Aorta (tissue), 5 donors: ENCODE results near the gene GPR135. TPM values are rescaled to one million over a fixed set of nuclear protein-coding genes. Genes with fewer than 3 reads are reported as not detected.
A peak's percentile ranks its signal among the peaks of the same experiment; 100 is the strongest.

Source experiments
- ATAC-seq: fragments of 200-7000 bp; cut with Tn5 transposase; one replicate; pipeline ENCODE4 v1.9.1; 2022; ENCODE audit warnings: moderate library complexity; ENCODE audit not compliant: low FRiP score
- DNase-seq, 2 donors: peaks; one replicate each; pipeline ENCODE4 v3.0.0-alpha.2; 2020
- H3K27ac ChIP-seq, 2 donors: one replicate each; pipeline ENCODE4 v1.5.1; 2013; ENCODE audit warnings: low read length in 2 of 2, mild to moderate bottlenecking in 2 of 2, moderate library complexity in 2 of 2, control low read depth in 1 of 2, inconsistent platforms in 1 of 2, low read depth in 1 of 2
- H3K27me3 ChIP-seq, 2 donors: one replicate each; pipeline ENCODE4 v1.6.1; 2013; ENCODE audit warnings: control low read depth in 1 of 2, low read length in 1 of 2, mild to moderate bottlenecking in 1 of 2, moderate library complexity in 1 of 2; ENCODE audit not compliant: insufficient read depth in 2 of 2, control insufficient read depth in 1 of 2
- H3K36me3 ChIP-seq, 2 donors: one replicate each; pipeline ENCODE4 v1.6.1; 2013; ENCODE audit warnings: control low read depth in 1 of 2, low read length in 1 of 2, mild to moderate bottlenecking in 1 of 2; ENCODE audit not compliant: insufficient read depth in 2 of 2, control insufficient read depth in 1 of 2
- H3K4me1 ChIP-seq, 2 donors: one replicate each; pipeline ENCODE4 v1.6.1; 2013; ENCODE audit warnings: low read length in 2 of 2, control low read depth in 1 of 2, mild to moderate bottlenecking in 1 of 2, moderate library complexity in 1 of 2; ENCODE audit not compliant: insufficient read depth in 2 of 2, control insufficient read depth in 1 of 2
- H3K4me3 ChIP-seq, 2 donors: one replicate each; pipeline ENCODE4 v1.5.1; 2013; ENCODE audit warnings: low read length in 2 of 2, control low read depth in 1 of 2, mild to moderate bottlenecking in 1 of 2
- H3K9me3 ChIP-seq: one replicate; pipeline ENCODE4 v1.6.1; 2013; ENCODE audit warnings: mild to moderate bottlenecking, low read length; ENCODE audit not compliant: control insufficient read depth
- WGBS, 2 donors: extraction: QIAGEN DNeasy Blood & Tissue Kit; methylation state at CpG; one replicate each; pipeline ENCODE4 v1.1.7; 2013; 5-methylcytosine and 5-hydroxymethylcytosine counted together
- intact Hi-C, 2 donors: fragments of 100-400 bp; cut with DNase I; formaldehyde crosslinking; loops; one replicate each; pipeline versions ENCODE4 v1.14.2 to v1.15.0; 2022
- polyA plus RNA-seq, 2 donors: library from polyadenylated mRNA; stranded (reverse); fragments of 200-250 nt; gene quantifications; one replicate each; pipeline ENCODE4 v1.2.3, GENCODE V29; 2013
- total RNA-seq, 2 donors: library from RNA; stranded (reverse); fragmentation: NEBNext Ultra II Directional; extraction: Animal tissue kit (Norgen Biotek cat#: 25700); gene quantifications; one replicate each; pipeline ENCODE4 v1.2.1, GENCODE V29; 2021
- donor health status: healthy with polysubstance abuse.
- donor health status: Bipolar disorder and iron deficiency.
- donor health status: DM: no; HTN: no; CAD: no.
- donor health status: DM: no; HTN: no; CAD: no.
- donor health status: DM: yes; HTN: yes; CAD: no.

GPR135 gene
- total and polyA plus RNA-seq, 4 donors: 0.50 to 9.0 (median 5.6) TPM

DNA sequence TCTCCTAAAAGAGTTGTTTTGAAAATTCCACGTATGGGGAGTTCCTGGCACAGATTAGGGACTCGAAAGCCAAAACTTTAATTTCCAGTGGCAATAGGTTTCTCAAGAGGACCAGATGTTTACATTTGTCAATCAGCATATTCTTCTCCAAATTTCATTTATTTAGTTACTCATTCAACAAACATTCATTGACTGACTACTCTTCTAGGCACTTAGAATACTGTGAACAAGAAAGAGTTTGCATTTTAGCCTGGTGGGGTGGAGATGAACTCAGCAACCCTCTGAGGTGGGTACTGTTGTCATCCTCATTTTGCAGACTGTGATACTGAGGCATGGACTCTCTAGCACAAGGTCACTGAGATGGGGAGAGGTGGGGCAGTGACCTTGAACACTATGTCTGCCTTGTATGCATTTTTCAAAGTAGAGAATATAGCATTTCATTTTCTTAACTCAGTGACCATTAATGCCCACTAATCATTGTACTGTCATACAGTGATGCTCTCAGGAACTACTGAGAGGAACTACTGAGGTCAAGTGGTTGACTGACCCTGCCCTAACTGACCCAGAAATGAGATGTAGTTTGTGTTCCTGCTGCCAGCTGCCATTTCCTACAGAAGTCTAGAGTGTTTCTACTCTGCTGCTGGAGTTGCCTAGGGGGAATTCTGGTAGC lies 16.8 kb upstream of the GPR135 start:
- Histone ChIP-seq H3K36me3 (no peaks in the 10 kb centered on the region), H3K27me3 (no peaks in the 10 kb centered on the region), H3K9me3 (no peaks in the 10 kb centered on the region), H3K4me1 (no peaks in the 10 kb centered on the region), H3K27ac (peak overlapping the region; percentile 61 to 89), H3K4me3 (peak overlapping the region in 1 of 2 donors; percentile 16)
- no peak for DNase-seq
- 11 to 14% methylated on average over 2 of the region's 2 CpGs for WGBS, 2 donors
- ATAC-seq: no peak
- intact Hi-C loops: loop anchor here (2.0 to 10.0 kb wide), 3 partner anchors 15 to 203 kb away; no protein-coding TSS in a partner anchor

DNA sequence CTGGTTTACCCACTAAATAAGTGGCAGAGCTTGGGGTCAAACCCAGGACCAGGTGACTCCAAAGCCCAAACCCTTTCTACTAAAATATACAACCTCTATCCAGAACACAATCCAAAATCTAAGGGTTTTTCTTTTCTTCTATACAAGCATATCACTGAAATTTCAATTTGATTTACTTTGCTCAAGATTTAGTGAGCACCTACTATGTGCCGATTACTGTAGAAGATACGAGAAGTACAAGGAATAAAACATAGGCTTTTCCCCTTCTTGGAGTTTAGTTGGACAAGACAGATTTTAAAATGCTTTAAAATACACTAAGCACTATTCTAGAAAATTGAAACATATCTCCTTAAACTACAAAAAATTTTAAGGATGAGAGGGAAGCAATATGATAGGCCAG lies 16.2 kb upstream of the GPR135 start:
- no peak overlapping the region for H3K4me3 ChIP-seq

DNA sequence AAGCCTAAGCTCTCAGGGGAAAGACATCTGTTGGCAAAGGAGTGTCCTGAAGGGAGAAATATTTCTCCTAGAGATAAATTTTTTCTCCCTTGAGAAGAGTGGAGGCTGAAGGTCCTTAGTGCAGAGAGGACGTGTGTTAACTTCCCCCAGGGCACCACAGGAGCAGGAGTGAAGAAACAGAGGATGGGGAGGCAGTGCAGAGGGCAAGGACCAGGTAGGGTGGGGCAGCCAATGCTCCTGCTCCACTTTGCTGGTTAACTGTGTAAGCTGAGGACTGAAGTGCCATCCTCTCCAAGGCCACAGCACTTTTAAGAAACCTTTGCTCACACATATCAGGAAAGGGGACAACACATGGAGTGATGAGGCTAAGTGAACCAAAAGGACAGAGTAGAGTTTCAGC lies 15.0 kb upstream of the GPR135 start:
- peaks cover 0 to 2% of the 10 kb centered on the region in 2 donors for H3K36me3 ChIP-seq
- no peak overlapping the region for H3K27ac ChIP-seq
- 12 to 15% methylated on average over 1 of the region's 1 CpG for WGBS, 2 donors
- no peak for DNase-seq
- H3K27me3 ChIP-seq: no peaks in the 10 kb centered on the region
- H3K4me1 ChIP-seq: no peaks in the 10 kb centered on the region
- intact Hi-C loops: loop anchor here (2.0 to 10.0 kb wide), 3 partner anchors 13 to 205 kb away; no protein-coding TSS in a partner anchor
- H3K4me3 ChIP-seq: no peak overlapping the region
- ATAC-seq: no peak
- no peaks in the 10 kb centered on the region for H3K9me3 ChIP-seq

More for the DNA sequence above, 16.2 kb upstream of the GPR135 start:
- DNase-seq: no peak
- H3K9me3 ChIP-seq: no peaks in the 10 kb centered on the region
- intact Hi-C loops: loop anchor here (2.0 to 10.0 kb wide), 3 partner anchors 15 to 203 kb away; no protein-coding TSS in a partner anchor
- H3K27me3 ChIP-seq: no peaks in the 10 kb centered on the region
- no peaks in the 10 kb centered on the region for H3K36me3 ChIP-seq
- H3K27ac ChIP-seq: peak overlapping the region in 1 of 2 donors; percentile 36
- ATAC-seq: no peak
- no peaks in the 10 kb centered on the region for H3K4me1 ChIP-seq
- 86 to 94% methylated on average over 2 of the region's 2 CpGs for WGBS, 2 donors

DNA sequence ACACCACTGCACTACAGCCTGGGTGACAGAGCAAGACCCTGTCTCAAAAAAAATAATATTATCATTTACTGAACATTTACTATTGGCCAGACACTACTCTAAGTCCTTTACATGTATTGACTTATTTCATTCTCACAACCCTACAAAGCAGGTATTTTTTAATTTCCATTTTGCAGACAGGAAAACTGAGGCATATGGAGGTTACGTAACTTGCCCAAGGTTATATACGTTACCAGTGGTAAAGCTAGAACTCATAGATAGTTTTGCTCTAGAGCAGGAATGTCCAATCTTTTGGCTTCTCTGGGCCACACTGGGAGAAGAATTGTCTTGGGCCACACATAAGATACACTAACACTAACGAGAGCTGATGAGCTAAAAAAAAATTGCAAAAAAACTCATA lies 13.4 kb upstream of the GPR135 start:
- Histone ChIP-seq H3K4me1 (peaks cover 0 to 3% of the 10 kb centered on the region in 2 donors), H3K36me3 (peaks cover 0 to 2% of the 10 kb centered on the region in 2 donors), H3K4me3 (no peak overlapping the region), H3K9me3 (no peaks in the 10 kb centered on the region), H3K27ac (no peak overlapping the region), H3K27me3 (no peaks in the 10 kb centered on the region)
- WGBS, 2 donors: 80 to 83% methylated on average over 3 of the region's 3 CpGs
- no peak for DNase-seq
- ATAC-seq: no peak
- intact Hi-C loops: no loop called here

DNA sequence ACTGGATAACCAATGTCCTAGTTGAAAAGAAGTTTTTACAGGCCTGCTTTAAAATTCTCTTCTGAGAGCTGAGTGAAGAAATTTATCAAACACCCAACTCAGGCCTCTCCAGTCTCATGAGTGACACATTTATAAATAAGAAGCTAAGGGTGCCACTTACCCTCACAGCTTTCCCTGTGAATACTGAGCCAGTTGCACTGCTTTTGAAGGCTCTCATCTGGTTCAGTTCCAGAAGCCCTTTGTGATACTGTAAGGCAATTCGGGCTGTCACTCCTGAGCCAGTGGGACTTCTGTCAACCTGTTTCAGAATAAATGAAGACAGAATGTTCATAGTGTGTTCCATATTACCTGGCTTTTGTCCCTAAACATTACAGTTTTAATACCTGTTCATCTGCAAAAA lies 10.5 kb upstream of the GPR135 start:
- no peak for ATAC-seq
- Histone ChIP-seq H3K36me3 (peaks cover 0 to 2% of the 10 kb centered on the region in 2 donors), H3K27ac (peak overlapping the region in 1 of 2 donors; percentile 36), H3K4me1 (peaks cover 0 to 3% of the 10 kb centered on the region in 2 donors), H3K4me3 (no peak overlapping the region), H3K9me3 (no peaks in the 10 kb centered on the region), H3K27me3 (no peaks in the 10 kb centered on the region)
- WGBS, 2 donors: 57 to 62% methylated on average over 1 of the region's 1 CpG
- intact Hi-C loops: no loop called here
- DNase-seq: no peak

DNA sequence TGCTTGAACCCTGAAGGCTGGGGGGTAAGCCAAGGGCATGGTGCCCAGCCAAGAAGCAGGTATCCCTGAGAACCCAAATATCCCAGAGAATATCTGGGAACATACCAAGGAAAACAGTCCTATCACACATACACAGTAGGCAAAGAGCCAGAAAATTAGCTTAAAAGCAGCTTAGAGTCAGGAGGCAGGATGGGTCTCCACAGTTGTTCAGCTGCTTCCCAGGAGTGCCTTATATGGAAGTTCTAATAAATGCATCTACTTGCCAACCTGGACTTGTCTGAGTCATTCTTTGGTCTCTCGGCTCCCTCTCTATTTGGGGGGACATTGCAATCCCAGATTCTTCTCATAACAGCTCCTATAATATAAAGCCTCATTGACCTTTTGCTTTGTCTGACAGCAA lies 9.0 kb upstream of the GPR135 start:
- Histone ChIP-seq H3K36me3 (peaks cover 0 to 5% of the 10 kb centered on the region in 2 donors), H3K9me3 (no peaks in the 10 kb centered on the region), H3K27me3 (no peaks in the 10 kb centered on the region), H3K27ac (peak overlapping the region in 1 of 2 donors; percentile 14), H3K4me1 (peaks cover 0 to 3% of the 10 kb centered on the region in 2 donors), H3K4me3 (no peak overlapping the region)
- 0 to 4% methylated on average over 1 of the region's 1 CpG for WGBS, 2 donors
- DNase-seq (no peak), ATAC-seq (peak; percentile 52)
- intact Hi-C loops: no loop called here

DNA sequence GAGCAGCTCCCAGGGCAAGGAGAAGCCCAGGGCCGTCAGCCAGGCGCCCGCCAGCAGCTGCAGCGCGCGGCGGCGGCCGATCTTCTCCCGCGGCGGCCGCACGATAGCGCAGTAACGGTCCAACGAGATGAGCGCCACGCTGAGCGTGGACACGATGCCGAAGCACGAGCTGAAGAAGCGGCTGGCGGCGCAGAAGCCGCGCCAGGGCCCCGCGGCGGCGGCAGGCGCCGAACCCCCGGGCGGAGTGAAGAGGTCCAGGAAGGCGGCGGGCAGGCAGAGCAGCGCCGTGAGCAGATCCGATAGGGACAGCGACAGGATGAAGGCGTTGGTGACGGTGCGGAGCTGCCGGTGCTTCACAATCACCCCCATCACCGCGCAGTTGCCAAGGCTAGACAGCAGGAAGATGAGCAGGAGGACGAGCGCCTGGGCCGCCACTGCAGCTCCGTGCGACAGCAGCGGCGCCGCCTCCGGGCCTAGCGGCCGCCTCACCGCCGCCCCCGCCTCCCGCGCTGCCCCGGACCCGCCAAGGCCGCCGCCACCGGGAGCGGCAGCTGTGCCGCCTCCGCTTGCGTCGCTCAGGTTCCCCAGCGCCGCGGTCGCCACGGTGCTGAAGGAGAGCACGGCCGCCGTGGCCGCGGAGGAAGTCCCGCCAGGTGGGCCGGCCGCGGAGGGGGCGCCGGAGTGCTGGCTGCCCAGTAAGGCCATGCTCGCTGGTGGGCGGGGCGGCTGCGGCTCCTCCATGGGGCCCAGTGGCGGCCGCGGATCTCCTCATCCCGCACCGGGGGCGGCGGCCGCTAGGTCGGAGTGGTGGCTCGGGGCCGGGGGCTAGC lies 479 bp downstream of the GPR135 start:
- peak; percentile 84 to 92 for DNase-seq
- H3K9me3 ChIP-seq: no peaks in the 10 kb centered on the region
- WGBS, 2 donors: 0 to 1% methylated on average over 70 to 105 of the region's 105 CpGs
- peak; percentile 85 for ATAC-seq
- peaks cover 0 to 2% of the 10 kb centered on the region in 2 donors for H3K4me1 ChIP-seq
- no peaks in the 10 kb centered on the region for H3K27me3 ChIP-seq
- peak overlapping the region; percentile 56 to 81 for H3K4me3 ChIP-seq
- no peaks in the 10 kb centered on the region for H3K36me3 ChIP-seq
- intact Hi-C loops: no loop called here
- H3K27ac ChIP-seq: peak overlapping the region in 1 of 2 donors; percentile 49

DNA sequence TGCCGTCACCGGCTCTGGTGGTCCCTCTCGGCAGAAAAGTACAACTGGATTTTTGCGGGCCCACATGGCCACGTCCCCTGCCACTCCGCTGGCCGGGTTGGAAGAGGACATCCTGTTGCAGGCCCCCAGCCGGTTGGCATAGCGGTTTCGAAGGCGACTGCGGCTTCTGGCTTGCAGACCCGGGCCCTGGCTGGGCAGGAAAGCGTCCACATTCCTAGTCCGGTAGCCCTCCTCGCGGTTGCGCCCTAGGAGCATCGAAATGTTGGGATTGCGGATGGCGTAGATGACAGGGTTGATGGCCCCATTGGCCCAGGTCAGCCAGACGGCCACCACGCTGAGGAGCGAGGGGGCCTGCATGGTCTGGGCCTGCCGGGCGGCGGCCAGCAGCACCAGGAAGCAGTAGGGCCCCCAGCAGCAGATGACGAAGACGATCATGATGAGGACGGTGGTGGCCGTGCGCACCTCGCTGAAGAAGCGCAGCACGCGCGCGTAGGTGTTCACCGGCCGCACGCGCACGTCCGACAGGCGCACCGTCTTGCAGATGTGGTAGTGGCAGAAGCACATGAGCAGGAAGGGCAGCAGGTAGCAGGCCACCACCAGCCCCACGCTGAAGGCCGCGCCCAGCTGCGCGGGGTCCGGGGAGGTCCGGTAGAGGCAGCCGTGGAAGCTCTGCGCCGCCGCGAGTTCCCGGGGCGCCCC lies 1.2 kb downstream of the GPR135 start:
- intact Hi-C loops: no loop called here
- WGBS, 2 donors: 45 to 48% methylated on average over 54 to 60 of the region's 60 CpGs
- H3K4me3 ChIP-seq: peak overlapping the region; percentile 56 to 81
- ATAC-seq (peak; percentile 4), DNase-seq (peak in 1 of 2 donors; percentile 81)
- H3K36me3 ChIP-seq: peaks cover 0 to 2% of the 10 kb centered on the region in 2 donors
- H3K4me1 ChIP-seq: peaks cover 0 to 2% of the 10 kb centered on the region in 2 donors
- H3K9me3 ChIP-seq: no peaks in the 10 kb centered on the region
- H3K27ac ChIP-seq: peak overlapping the region in 1 of 2 donors; percentile 49
- H3K27me3 ChIP-seq: no peaks in the 10 kb centered on the region
